DMS114 treated with DMSO at 0.1 percent for 48 hours (cell line): ENCODE measurements around the gene NAA38.

Experiments used
- DNase-seq: peaks from one replicate; lab custom pipeline; 2025; ENCODE audit not compliant: unreplicated experiment; lab: John Stamatoyannopoulos, UW

Gene NAA38

GRCh38 chr17:7841396-7841914 lies 15.9 kb downstream of the NAA38 start:
- DNase-seq = peak; percentile 36

- DNase-seq = no peak
Measured at GRCh38 chr17:7840875-7841274, 16.5 kb downstream of the NAA38 start.

GRCh38 chr17:7840441-7840840 lies 16.9 kb downstream of the NAA38 start:
- no peak for DNase-seq

GRCh38 chr17:7839876-7840261 lies 17.5 kb downstream of the NAA38 start:
- peak; percentile 61 for DNase-seq

GRCh38 chr17:7839190-7839875 lies 18.0 kb downstream of the NAA38 start:
- DNase-seq = no peak

- no peak for DNase-seq
Measured at GRCh38 chr17:7838090-7839075, 19.0 kb downstream of the NAA38 start.

- no peak for DNase-seq
Measured at GRCh38 chr17:7837408-7838088, 19.8 kb downstream of the NAA38 start.

- DNase-seq = peak; percentile 82
Measured at GRCh38 chr17:7836596-7837407, 20.6 kb downstream of the NAA38 start.

- peak; percentile 49 for DNase-seq
Measured at GRCh38 chr17:7835814-7836595, 21.4 kb downstream of the NAA38 start.

GRCh38 chr17:7834957-7835813 lies 22.2 kb downstream of the NAA38 start:
- DNase-seq = peak; percentile 96

GRCh38 chr17:7834542-7834956 lies 22.8 kb downstream of the NAA38 start:
- no peak for DNase-seq

- DNase-seq = peak; percentile 91
Measured at GRCh38 chr17:7833795-7834541, 23.4 kb downstream of the NAA38 start, which contains the start of gene KDM6B. Gene KDM6B, plus strand, starts transcription at chr17:7834217. Its CDS starts 11,338 bp downstream, at chr17:7845555.

GRCh38 chr17:7833011-7833794 lies 24.2 kb downstream of the NAA38 start:
- DNase-seq = no peak

- DNase-seq = no peak
Measured at GRCh38 chr17:7832431-7832830, 24.9 kb downstream of the NAA38 start.

GRCh38 chr17:7831233-7831632 lies 26.1 kb downstream of the NAA38 start:
- DNase-seq = no peak

GRCh38 chr17:7830616-7831015 lies 26.7 kb downstream of the NAA38 start:
- DNase-seq = no peak
